RWPE2 (cell line): ENCODE measurements around the gene GIT2.

Experiments
- ATAC-seq: fragments of 200-7000 bp; cut with Tn5 transposase; 3 replicates; pipeline ENCODE4 v1.9.1; 2021; ENCODE audit warnings: low read depth
- DNase-seq: peaks from one replicate; pipeline ENCODE4 v3.0.0-alpha.2; 2020; ENCODE audit warnings: low spot score
- H3K27ac ChIP-seq: fragments of 450-650 bp; 2 replicates; pipeline ENCODE4 v1.5.1; 2017; ENCODE audit warnings: mild to moderate bottlenecking; ENCODE audit not compliant: poor library complexity, severe bottlenecking
- H3K27me3 ChIP-seq: fragments of 250-450 bp; sonication (Bioruptor Pico); 2 replicates; pipeline ENCODE4 v1.5.1; 2021; ENCODE audit warnings: mild to moderate bottlenecking, moderate library complexity; ENCODE audit not compliant: insufficient read depth, poor library complexity, severe bottlenecking
- H3K36me3 ChIP-seq: fragments of 250-450 bp; sonication (Bioruptor Pico); 2 replicates; pipeline ENCODE4 v1.5.1; 2020; ENCODE audit warnings: low read depth, mild to moderate bottlenecking, moderate library complexity
- H3K4me1 ChIP-seq: fragments of 250-450 bp; sonication (Bioruptor Pico); 2 replicates; pipeline ENCODE4 v1.5.1; 2021; ENCODE audit warnings: mild to moderate bottlenecking, moderate library complexity; ENCODE audit not compliant: insufficient read depth, poor library complexity, severe bottlenecking
- H3K4me3 ChIP-seq: fragments of 250-450 bp; sonication (Bioruptor Pico); 2 replicates; pipeline ENCODE4 v1.5.1; 2021; ENCODE audit warnings: mild to moderate bottlenecking, moderate library complexity; ENCODE audit not compliant: severe bottlenecking
- H3K9me3 ChIP-seq: fragments of 250-450 bp; sonication (Bioruptor Pico); 2 replicates; pipeline ENCODE4 v1.5.1; 2021; ENCODE audit warnings: mild to moderate bottlenecking, moderate library complexity; ENCODE audit not compliant: severe bottlenecking
- TF ChIP-seq, protein P1 (sequence below): fragments of 450-650 bp; IDR thresholded peaks from one replicate; pipeline ENCODE4 v1.5.1; 2017; ENCODE audit warnings: mild to moderate bottlenecking, moderate library complexity; ENCODE audit not compliant: poor library complexity, severe bottlenecking

The GIT2 gene

DNA sequence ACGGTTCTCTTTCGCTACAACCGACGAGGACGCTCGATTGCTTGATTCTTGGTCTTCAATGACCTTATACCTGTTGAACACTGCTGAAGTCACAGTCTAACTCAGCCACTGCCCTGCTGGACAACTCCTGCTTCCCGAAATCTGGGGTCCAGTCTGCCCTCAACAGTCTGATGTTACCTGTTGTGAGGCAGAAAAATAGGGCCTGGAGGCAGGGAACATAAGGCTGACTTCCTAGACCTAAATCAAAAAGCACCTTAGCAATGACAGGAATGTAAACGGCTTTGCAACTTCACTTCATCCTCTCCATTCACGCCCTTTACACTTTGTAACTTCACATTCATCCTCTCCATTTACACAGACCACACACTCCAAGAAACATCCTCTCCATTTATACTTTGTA, 115.2 kb downstream of the GIT2 start:
- DNase-seq = no peak
- peak overlapping the region; percentile 98 for H3K4me3 ChIP-seq
- no peak; the same call in 2 of the 3 replicates for ATAC-seq
- peaks cover 26% of the 10 kb centered on the region for H3K4me1 ChIP-seq
- no peaks in the 10 kb centered on the region for H3K9me3 ChIP-seq
- H3K27me3 ChIP-seq = no peaks in the 10 kb centered on the region
- no peaks in the 10 kb centered on the region for H3K36me3 ChIP-seq
- TF ChIP-seq, protein P1, sequence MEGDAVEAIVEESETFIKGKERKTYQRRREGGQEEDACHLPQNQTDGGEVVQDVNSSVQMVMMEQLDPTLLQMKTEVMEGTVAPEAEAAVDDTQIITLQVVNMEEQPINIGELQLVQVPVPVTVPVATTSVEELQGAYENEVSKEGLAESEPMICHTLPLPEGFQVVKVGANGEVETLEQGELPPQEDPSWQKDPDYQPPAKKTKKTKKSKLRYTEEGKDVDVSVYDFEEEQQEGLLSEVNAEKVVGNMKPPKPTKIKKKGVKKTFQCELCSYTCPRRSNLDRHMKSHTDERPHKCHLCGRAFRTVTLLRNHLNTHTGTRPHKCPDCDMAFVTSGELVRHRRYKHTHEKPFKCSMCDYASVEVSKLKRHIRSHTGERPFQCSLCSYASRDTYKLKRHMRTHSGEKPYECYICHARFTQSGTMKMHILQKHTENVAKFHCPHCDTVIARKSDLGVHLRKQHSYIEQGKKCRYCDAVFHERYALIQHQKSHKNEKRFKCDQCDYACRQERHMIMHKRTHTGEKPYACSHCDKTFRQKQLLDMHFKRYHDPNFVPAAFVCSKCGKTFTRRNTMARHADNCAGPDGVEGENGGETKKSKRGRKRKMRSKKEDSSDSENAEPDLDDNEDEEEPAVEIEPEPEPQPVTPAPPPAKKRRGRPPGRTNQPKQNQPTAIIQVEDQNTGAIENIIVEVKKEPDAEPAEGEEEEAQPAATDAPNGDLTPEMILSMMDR = no peak
- peak overlapping the region; percentile 47 for H3K27ac ChIP-seq

DNA sequence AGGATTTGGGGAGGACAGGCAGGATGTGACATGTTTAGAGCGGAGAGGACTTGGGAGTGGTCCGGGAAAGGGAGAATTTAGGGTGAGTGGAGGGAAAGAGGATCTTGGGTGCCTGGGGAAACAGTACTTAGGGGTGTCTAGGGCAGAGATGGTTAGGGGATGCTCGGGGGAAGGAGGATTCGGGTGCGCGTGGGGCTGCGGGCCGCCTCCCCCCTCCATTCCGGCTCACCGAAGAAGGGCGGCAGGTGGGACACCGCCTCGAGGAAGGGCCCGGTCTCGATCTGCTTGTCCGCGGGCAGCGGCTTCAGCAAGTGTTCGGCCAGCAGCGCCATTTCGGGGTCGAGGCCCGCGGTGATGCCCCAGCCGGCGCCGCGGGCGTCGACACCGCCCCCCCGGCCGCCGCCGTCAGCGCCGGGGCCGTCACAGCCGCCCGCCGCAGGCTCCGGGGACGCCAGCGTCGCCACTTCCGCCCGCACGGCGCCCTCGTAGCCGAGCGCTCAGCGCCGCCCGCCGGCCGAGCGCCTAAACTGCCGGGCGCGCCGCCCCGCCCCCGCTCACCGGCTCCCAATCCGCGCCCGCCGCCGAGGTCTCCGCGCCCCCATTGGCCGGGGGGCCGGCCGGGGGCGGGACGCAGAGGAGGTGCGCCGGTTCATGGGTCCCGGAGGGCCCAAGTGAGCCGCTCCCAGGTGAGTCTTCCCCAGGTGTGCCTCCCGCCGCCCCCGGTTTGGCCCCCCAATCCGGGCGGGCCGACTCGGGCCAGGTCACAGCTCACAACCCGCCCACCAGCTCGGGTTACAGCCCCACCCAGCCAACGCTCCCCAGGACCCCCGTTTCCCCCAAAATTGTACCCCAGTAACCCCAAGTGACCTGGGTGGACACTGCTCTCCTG, 115.9 kb downstream of the GIT2 start, which contains the start of gene GLTP:
TSS of gene GLTP (minus strand) at position 499 of the 889 bp plus-strand sequence. CDS start at position 332, 167 bp downstream.
- Histone ChIP-seq H3K27ac (peak within 1 kb of the TSS; percentile 47), H3K27me3 (no peaks in the 10 kb centered on the region), H3K4me1 (peaks cover 26% of the 10 kb centered on the region), H3K9me3 (no peaks in the 10 kb centered on the region), H3K4me3 (peak within 1 kb of the TSS; percentile 98), H3K36me3 (no peaks in the 10 kb centered on the region)
- TF ChIP-seq, protein P1 = peak; percentile 94
- ATAC-seq = peak; percentile 89
- DNase-seq = peak; percentile 79
